Caco-2 (cell line): ENCODE results near the gene IRGQ. TPM values are rescaled to one million over a fixed set of nuclear protein-coding genes. Genes with fewer than 3 reads are reported as not detected.

ENCODE experiments used
- BruUV-seq: library from RNA; stranded (reverse); fragments of 400-500 nt; replicated peaks from 2 replicates; lab custom pipeline; 2021; lab: Mats Ljungman, UMichigan
- CTCF ChIA-PET: fragments of 300-600 bp; sonication (Branson Sonifier 250); formaldehyde crosslinking; loops from one replicate; lab custom pipeline; 2022; ENCODE audit warnings: antibody characterized with exemption; lab: Charles Lee
- POLR2A ChIA-PET: fragments of 300-600 bp; sonication (Branson Sonifier 250); formaldehyde crosslinking; loops from one replicate; lab custom pipeline; 2022; ENCODE audit warnings: antibody characterized with exemption; lab: Charles Lee
- DNase-seq, 2 experiments: peaks; one replicate each; pipeline versions ENCODE4 v3.0.0 to v3.0.0-alpha.2; 2020 to 2022
- H3K27me3 ChIP-seq: replicated peaks from 2 replicates; pipeline ENCODE4 v1.6.0; 2011; ENCODE audit warnings: low read length; ENCODE audit not compliant: control insufficient read depth, insufficient read depth
- H3K36me3 ChIP-seq: 2 replicates; pipeline ENCODE4 v1.5.1; 2011; ENCODE audit warnings: low read length; ENCODE audit not compliant: control insufficient read depth, insufficient read depth
- H3K4me1 ChIP-seq: fragments of 250-450 bp; sonication (Bioruptor Pico); 2 replicates; pipeline ENCODE4 v1.5.1; 2020; ENCODE audit warnings: mild to moderate bottlenecking
- H3K4me3 ChIP-seq: 2 replicates; pipeline ENCODE4 v1.5.1; 2011; ENCODE audit warnings: low read depth, mild to moderate bottlenecking, control low read depth, low read length
- H3K9me3 ChIP-seq: fragments of 250-450 bp; sonication (Bioruptor Pico); 2 replicates; pipeline ENCODE4 v1.5.1; 2020; ENCODE audit warnings: mild to moderate bottlenecking, moderate library complexity
- H3K27ac Mint-ChIP-seq: one replicate; pipeline ENCODE4 v1.8.0; 2022; ENCODE audit warnings: mixed read lengths; ENCODE audit not compliant: unreplicated experiment
- H3K27me3 Mint-ChIP-seq: one replicate; pipeline ENCODE4 v1.8.0; 2022; ENCODE audit warnings: mixed read lengths; ENCODE audit not compliant: insufficient read depth, unreplicated experiment
- H3K36me3 Mint-ChIP-seq: one replicate; pipeline ENCODE4 v1.8.0; 2022; ENCODE audit warnings: mild to moderate bottlenecking, mixed read lengths; ENCODE audit not compliant: insufficient read depth, unreplicated experiment
- H3K4me1 Mint-ChIP-seq: one replicate; pipeline ENCODE4 v1.8.0; 2022; ENCODE audit warnings: low read depth, mixed read lengths; ENCODE audit not compliant: unreplicated experiment
- H3K4me3 Mint-ChIP-seq: one replicate; pipeline ENCODE4 v1.8.0; 2022; ENCODE audit warnings: mild to moderate bottlenecking, moderate library complexity, mixed read lengths; ENCODE audit not compliant: unreplicated experiment
- H3K9me3 Mint-ChIP-seq: one replicate; pipeline ENCODE4 v1.8.0; 2022; ENCODE audit warnings: mixed read lengths; ENCODE audit not compliant: unreplicated experiment
- CTCF ChIP-seq, 2 experiments: fragments of 200-600 bp in 1 of 2; IDR thresholded peaks; 1 replicate in 1 of 2; 2 replicates in 1 of 2; pipeline versions ENCODE4 v1.5.1 to v1.8.0; 2011 to 2022; ENCODE audit warnings: antibody characterized with exemption in 1 of 2, control low read depth in 1 of 2, inconsistent platforms in 1 of 2, low read depth in 1 of 2, low read length in 1 of 2, mild to moderate bottlenecking in 1 of 2, moderate library complexity in 1 of 2; ENCODE audit not compliant: insufficient read depth in 1 of 2, severe bottlenecking in 1 of 2, unreplicated experiment in 1 of 2
- intact Hi-C: fragments of 100-400 bp; cut with micrococcal nuclease; formaldehyde crosslinking; loops from one replicate; pipeline ENCODE4 v1.10.0; 2022; ENCODE audit not compliant: unreplicated experiment
- total RNA-seq: library from RNA; stranded (reverse); gene quantifications from 2 replicates; pipeline ENCODE4 v1.2.3, GENCODE V29; 2022

Gene IRGQ
- total RNA-seq, 1 experiment from 2014 or later: 27.7 TPM

DNA sequence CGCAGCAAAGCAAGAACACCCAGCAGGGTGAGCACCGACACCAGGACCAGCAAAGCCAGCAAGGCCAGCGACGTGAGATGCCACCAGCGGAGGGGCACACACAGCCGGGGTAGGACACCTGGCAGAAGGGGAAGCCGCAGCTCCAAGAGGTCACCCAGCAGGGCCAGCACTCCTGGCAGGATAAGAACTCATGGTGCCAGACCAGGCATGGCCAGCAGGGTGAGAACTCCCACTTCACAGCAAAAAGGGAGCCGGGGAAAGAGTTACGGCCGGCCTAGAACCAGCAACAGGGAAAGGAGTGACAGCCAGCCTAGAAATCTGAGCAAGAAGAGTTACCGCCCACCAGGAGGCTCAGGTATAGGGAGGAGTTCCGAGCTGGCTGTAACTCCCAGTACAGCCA is 16.4 kb upstream of the IRGQ start:
- TF ChIP-seq CTCF (IDR thresholded peaks at IDR 0.05; ENCODE audit: insufficient read depth in 1 of 2, low read depth in 1 of 2, low read length in 1 of 2, severe bottlenecking in 1 of 2, unreplicated experiment in 1 of 2): no peak
- ChIA-PET POLR2A (no interaction called here), CTCF (no interaction called here)
- no TSS peak for BruUV-seq
- Histone ChIP-seq H3K27me3 (no peaks in the 10 kb centered on the region), H3K36me3 (peaks cover 1% of the 10 kb centered on the region; the same call in 1 of the 2 replicates), H3K4me3 (no peak overlapping the region), H3K4me1 (no peaks in the 10 kb centered on the region), H3K9me3 (no peaks in the 10 kb centered on the region)
- H3K4me1 Mint-ChIP-seq: peaks cover 10% of the 10 kb centered on the region
- no peaks in the 10 kb centered on the region for H3K9me3 Mint-ChIP-seq
- intact Hi-C loops: no loop called here
- no peak overlapping the region for H3K4me3 Mint-ChIP-seq
- no peak for DNase-seq
- no peaks in the 10 kb centered on the region for H3K27me3 Mint-ChIP-seq
- H3K36me3 Mint-ChIP-seq: peaks cover 37% of the 10 kb centered on the region
- no peak overlapping the region for H3K27ac Mint-ChIP-seq

DNA sequence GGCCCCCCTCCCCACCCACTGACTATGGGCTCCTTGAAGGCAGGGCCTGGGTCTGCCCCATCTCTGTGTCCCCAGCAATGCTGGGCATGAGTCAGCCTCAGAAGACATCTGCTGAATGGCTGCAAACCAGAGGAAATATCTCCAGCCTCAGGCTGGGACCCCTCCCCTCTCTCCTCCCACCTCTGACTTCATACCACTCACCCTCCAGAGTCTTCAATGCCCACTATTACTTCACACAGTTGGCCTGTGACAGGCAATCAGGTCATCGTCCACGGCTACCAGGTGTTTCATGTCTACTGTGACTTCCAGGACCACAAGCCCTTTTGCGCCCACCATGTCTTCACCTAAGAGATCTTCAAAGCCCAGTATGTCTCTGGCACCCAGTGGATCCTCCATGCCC is 15.9 kb upstream of the IRGQ start, which contains the start of gene SRRM5:
Gene SRRM5, plus strand, starts transcription at position 301 of the 400 bp plus-strand sequence. Its CDS starts 34 bp downstream, at position 335.
- Mint-ChIP-seq H3K27ac (no peak within 1 kb of the TSS), H3K36me3 (peaks cover 40% of the 10 kb centered on the region), H3K9me3 (no peaks in the 10 kb centered on the region), H3K27me3 (no peaks in the 10 kb centered on the region), H3K4me1 (peaks cover 10% of the 10 kb centered on the region), H3K4me3 (no peak within 1 kb of the TSS)
- no peaks in the 10 kb centered on the region for H3K27me3 ChIP-seq
- BruUV-seq: no TSS peak
- no peak for DNase-seq
- CTCF ChIA-PET: no interaction called here
- H3K4me1 ChIP-seq: no peaks in the 10 kb centered on the region
- TF ChIP-seq CTCF (IDR thresholded peaks at IDR 0.05; ENCODE audit: insufficient read depth in 1 of 2, low read depth in 1 of 2, low read length in 1 of 2, severe bottlenecking in 1 of 2, unreplicated experiment in 1 of 2): no peak
- peaks cover 1% of the 10 kb centered on the region; the same call in 1 of the 2 replicates for H3K36me3 ChIP-seq
- no peak within 1 kb of the TSS for H3K4me3 ChIP-seq
- POLR2A ChIA-PET: no interaction called here
- no peaks in the 10 kb centered on the region for H3K9me3 ChIP-seq
- intact Hi-C loops: no loop called here

GRCh38 chr19:43610493-43610892 is 14.6 kb upstream of the IRGQ start:
- BruUV-seq: no TSS peak
- no peaks in the 10 kb centered on the region for H3K4me1 ChIP-seq

More at GRCh38 chr19:43610493-43610892, 14.6 kb upstream of the IRGQ start:
- no peak for DNase-seq
- H3K4me3 Mint-ChIP-seq: no peak overlapping the region
- H3K27me3 Mint-ChIP-seq: no peaks in the 10 kb centered on the region
- TF ChIP-seq CTCF (IDR thresholded peaks at IDR 0.05; ENCODE audit: insufficient read depth in 1 of 2, low read depth in 1 of 2, low read length in 1 of 2, severe bottlenecking in 1 of 2, unreplicated experiment in 1 of 2): no peak
- ChIA-PET CTCF (no interaction called here), POLR2A (interaction anchor here (0.6 kb wide), 1 partner anchor 1110 kb away, joined by 4 read pairs; no protein-coding TSS in a partner anchor)
- H3K36me3 Mint-ChIP-seq: peaks cover 43% of the 10 kb centered on the region
- no peaks in the 10 kb centered on the region for H3K9me3 Mint-ChIP-seq
- intact Hi-C loops: no loop called here
- Histone ChIP-seq H3K9me3 (no peaks in the 10 kb centered on the region), H3K36me3 (peaks cover 1% of the 10 kb centered on the region; the same call in 1 of the 2 replicates), H3K27me3 (no peaks in the 10 kb centered on the region), H3K4me3 (no peak overlapping the region)
- peaks cover 10% of the 10 kb centered on the region for H3K4me1 Mint-ChIP-seq
- H3K27ac Mint-ChIP-seq: no peak overlapping the region
